NCI-H2196 (cell line): ENCODE results near the gene IGFBP4.

Source experiments
- DNase-seq: peaks from one replicate; lab custom pipeline; 2025; ENCODE audit not compliant: unreplicated experiment; lab: John Stamatoyannopoulos, UW

IGFBP4 gene

DNA sequence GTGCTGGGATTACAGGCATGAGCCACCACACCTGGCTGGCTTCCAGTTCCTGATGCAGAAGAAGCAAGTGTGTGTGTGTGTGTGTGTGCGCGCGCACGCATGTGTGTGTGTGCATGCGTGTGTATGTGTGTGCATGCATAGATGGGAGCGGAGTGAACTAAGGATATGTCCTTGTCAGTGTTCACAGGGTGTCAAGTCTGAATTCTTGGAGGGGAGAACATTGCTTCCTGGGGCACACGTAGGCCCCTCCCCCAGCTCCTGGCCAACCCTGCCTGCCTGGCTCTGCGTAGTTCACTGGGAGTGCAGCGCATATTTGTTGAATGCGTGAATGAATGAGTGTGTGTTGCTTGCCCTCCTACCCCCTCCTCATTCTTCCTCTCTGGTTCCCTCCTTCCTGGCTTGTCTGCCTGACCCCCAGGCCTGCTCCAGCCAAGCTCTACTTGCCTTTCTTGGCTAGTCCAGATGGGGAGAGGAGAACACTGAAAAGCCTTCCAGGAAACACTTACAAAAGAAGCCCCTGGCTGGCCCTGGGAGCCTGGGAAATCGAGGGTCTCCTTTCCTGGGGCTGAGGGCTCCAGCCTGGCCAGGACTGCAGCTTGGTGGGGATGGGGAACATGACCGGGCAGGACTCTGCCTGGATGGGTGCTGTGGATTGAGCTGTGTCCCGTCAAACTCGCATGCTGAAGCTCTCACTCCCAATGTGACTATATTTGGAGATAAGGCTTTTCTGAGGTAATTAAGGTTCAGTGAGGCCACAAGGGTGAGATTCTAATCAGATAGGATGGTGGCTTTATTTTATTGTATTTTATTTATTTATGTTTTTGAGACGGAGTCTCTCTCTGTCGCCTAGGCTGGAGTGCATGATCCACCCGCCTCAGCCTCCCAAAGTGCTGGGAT is 27.9 kb downstream of the IGFBP4 start:
- no peak for DNase-seq

DNA sequence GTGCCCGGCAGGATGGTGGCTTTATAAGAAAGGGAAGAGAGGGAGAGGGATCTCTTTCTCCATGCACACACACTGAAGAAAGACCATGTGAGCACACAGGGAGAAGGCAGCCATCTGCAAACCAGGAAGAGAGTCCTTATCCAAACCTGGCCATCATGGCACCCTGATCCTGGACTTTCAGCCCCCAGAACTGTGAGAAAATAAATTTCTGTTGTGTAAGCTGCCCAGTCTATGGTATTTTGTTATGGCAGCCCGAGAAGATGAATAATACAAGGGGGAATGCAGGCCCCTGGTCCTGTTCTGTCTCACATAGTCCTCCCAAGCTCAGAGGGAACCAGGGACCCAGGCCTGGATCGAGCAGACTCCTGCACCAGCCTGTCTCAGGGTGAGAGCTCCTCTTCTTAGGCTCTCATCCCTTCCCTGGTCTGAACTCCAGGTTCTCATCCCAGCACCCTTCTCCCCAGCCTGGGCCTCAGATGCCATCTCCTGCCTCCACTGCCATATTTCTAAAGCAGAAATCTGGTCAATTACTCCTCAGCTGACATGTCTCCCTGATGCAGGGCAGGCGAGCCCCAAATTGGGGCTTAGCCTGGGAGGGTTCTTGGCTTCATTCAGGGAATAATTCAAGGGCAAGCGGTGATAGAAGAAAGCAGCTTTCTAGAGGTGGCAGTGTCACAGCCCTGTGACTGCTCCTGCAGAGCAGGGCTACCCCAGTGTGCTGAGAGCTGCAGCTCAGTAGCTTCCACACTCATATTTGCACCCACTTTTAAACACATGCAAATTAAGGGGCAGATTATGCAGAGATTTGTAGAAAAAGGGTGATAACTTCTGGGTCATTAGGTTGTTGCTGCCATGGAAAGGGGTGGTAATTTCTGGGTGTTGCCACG is 28.8 kb downstream of the IGFBP4 start:
- DNase-seq = no peak

DNA sequence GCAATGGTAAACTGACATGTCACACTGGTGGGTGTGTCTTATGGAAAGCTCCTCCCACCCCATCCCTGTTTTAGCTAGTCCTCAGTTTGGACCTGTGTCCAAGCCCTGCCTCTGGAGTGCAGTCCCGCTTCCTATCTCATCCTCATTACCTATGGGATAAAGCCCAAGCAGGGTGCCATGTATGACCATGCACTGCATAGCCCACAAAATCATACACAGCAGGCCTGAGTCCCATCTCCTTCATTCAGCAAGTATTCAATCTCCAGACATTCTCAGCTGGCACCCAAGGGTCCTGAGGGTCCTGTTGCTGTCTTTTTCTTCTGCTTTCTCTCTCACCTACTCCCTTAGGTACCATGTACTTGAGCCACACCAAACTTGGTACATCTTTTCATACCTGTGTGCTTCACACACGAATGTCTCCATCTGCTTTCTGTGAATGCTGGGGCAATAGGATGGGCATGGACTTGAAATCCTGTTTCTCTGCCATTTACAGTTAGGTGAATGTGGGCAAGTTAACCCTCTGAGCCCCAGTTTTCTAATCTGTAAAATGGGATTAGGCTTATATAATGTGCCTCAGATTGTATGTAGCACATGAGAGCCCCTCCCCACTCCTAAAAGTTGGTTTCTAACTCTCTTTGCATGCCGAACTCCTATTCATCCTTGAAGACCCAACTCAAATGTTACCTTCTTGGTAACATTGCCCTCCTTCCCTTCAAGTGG is 29.6 kb downstream of the IGFBP4 start:
- no peak for DNase-seq

DNA sequence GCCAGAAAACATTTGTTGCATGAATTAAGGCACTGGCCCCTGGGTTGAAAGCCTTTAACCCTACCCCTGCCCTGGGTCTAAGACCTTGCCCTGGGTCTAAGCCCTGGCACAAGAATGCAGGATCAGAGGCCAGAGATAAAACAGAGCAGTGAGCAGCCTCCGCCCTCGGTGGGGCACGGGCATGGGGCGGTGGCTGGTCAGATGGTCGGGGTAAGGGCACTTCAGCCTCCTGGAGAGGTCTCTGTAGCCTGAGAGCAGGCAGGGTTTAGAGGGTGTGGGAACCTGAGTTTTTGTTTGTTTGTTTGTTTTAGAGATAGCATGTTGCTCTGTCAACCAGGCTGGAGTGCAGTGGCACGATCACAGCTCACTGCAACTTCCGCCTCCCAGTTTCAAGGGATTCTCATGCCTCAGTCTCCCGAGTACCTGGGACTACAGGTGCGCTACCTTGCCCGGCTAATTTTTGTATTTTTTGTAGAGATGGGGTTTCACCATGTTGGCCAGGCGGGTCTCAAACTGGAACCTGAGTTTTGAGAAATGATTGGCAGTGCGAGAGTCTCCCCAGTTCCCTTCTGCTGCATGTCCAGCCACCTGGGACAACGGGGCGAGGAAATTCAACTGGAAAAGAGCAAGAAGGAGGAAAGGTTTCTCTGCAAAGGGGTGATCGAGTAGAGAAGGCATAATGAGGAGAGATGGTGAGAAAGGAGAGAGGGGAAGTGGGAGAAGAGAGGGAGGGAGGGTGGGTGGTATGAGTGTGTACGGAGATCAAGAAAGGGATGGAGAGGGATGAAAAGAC is 30.5 kb downstream of the IGFBP4 start:
- DNase-seq = no peak

DNA sequence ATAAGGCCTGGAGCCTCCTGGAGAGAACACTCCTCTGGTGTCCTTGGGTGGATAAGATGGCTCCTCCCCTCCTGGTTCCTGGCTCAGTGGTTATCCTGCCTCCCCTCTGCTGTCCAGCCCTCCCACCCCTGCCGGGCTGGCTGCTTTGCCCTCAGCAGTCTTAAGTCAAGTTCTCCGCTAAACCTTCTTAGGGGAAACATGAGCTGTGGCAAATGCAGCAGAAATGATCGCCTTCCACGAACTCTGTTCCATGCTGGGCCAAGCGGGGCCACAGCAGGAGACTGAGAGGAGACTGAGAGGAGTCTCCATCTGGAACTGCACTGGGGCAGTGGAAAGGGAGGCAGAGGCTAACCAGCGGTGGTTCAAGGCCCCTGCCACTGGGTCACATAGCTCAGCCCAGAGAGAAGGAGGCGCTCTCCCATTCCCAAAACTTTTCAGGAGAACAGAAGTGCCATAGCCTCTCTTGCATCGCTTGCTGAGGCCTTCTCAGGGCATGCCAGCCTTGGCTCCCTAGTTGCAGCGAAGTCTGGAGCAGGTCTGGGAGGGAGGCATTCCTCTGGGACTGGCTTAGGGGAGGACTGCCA is 31.3 kb downstream of the IGFBP4 start:
- DNase-seq = no peak

DNA sequence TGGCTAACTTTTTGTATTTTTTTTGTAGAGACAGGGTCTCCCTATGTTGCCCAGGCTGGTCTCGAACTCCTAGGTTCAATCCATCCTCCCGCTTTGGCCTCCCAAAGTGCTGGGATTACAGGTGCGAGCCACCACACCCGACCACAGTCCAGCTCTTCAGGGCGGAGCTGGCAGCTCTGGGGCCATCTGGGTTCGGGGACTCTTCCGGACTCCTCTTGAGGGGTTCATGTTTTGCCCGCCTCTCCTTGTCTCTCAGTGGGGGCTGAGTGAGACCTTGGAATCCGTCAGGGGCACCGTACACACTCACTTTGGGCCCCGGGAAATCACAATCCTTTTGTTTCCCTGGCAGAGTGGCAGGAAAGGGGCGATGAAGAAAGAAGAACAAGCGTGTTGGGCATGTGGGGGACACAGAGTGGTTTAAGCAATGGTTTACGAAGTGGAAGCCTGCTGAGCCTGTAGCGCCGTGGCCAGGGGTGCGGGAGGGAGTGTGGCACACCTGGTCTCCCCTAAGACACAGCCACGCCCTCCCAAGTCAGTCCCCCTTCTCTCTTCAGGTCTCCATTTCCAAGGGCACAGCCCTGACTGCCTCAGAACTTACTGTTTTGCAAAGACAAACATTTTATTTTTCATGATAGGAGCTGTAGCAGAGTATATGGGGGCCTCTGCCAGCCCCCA is 32.1 kb downstream of the IGFBP4 start:
- no peak for DNase-seq

DNA sequence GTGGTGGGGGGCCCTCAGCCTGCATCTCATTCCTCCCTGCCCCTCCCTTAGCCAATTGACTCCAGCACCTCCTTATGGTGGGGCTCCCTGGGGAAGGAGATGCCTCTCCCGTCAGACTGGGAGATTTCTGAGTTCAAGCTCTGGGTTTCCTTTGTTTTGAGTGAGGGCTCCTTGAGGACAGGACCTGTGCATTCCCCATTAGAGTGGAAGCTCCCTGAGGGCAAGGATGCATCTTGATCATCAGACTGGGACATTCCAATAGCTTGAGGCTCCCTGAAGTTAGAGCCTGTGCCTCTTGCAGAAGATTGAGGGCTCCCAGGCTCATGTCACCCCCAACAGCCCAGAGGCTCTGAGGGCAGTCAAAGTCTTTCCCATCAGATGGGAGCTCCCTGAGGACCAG is 34.5 kb downstream of the IGFBP4 start:
- DNase-seq = no peak

DNA sequence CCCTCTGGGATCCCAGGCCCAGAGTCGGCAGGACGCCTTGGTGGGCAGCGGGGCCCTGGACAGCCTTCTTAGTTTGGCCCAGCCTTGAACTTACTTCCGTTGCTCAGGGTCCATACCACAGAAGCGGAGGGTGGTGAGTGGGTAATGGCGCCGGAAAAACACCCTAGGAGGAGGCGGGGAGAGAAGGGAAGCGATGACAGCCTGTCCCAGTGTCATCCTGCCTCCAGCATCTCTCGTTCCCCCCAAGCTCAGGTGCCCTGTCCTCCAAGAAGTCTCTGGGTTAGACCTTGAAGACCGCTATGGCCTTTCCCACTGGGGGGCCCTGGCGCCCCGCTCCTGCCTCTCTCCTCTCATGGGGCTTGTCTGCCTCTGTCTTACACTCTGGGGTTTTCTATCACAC is 35.2 kb downstream of the IGFBP4 start:
- DNase-seq = no peak

DNA sequence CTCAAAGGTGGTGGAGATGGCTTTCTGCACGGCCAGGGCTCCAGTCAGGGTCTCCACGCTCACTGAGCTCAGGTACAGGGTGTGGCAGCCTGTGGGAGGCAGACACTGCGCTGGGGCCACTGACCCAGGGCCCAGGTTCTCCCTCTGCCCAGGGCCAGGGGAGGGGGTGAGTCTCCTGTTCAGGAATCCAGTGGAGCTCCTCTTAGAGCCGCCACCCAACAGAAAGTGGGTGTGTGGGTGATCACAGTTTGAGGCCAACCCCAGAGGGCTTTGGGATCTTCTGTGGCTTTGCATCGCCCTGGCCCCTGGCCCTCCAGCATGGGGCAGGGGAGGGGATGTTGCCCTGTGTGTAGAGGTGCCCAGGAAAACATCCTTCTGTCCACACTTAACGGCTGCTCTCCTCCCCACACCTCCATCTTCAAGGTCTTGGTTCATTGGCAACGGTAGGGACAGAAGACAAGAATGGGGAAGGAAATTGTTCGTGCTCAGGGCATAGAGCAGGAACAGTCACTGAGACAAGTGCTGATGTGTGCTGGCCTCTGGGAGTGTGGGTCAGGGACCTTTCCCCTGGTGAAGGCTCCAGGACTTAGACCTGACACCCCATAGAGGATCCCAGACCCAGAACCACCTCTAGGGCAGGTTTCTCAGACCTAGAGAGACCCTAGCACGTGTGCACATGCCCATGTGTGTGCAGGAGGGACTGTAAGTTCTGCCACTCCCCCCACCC is 36.7 kb downstream of the IGFBP4 start:
- no peak for DNase-seq

DNA sequence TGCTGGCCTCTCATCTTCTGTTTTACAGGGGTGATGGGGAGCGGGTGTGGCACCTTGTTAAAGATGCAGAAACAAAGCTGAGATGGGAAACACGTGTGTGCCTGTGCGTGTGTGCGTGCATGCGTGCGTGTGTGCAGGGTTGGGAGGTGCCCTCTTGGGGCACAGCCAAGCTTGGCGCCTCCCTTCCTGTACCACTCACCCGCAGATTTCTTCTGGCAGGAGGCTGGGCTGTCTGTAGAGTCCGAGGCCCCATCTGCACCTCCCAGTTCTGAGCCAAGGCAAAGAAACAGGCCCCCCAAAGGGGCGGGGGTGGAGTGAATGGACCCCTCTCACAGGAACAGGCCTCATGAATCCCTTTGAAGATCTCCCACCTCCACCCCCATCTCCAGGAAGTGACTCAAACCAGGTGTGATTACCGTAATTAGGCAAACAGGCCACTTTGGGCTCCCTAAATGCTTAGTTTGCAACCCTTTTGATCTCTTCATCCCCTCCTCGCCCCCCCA is 37.3 kb downstream of the IGFBP4 start:
- DNase-seq = no peak

DNA sequence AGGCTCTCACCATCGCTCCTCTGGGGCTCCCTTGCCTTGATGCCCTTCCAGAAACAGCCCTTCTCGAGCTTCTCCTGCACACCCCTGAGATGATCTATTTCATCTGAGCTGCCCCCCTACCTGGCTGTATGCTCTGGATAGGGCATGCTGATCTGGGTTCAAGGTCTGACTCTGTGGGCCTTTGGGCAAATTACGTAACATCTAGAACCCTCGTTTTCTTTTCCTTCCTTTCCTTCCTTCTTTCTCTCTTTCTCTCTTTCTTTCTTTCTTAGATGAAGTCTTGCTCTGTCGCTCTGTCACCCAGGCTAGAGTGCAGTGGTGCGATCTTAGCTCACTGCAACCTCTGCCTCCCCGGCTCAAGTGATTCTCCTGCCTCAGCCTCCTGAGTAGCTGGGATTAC is 37.9 kb downstream of the IGFBP4 start:
- DNase-seq = no peak

DNA sequence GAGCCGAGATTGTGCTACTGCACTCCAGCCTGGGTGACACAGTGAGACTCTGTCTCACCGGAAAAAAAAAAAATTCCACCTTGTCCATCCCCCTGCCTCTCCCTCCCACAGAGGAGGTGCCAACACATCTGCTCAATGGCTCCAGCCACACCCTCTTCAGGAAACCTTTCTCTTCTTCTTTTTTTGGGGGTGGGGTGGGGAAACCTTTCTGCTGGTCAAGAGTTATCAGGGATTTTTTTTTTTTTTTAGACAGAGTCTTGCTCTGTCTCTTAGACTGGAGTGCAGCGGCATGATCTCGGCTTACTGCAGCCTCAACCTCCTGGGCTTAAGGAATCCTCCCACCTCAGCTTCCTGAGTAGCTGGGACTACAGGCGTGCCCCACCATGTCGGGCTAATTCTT is 39.5 kb downstream of the IGFBP4 start:
- DNase-seq = no peak

DNA sequence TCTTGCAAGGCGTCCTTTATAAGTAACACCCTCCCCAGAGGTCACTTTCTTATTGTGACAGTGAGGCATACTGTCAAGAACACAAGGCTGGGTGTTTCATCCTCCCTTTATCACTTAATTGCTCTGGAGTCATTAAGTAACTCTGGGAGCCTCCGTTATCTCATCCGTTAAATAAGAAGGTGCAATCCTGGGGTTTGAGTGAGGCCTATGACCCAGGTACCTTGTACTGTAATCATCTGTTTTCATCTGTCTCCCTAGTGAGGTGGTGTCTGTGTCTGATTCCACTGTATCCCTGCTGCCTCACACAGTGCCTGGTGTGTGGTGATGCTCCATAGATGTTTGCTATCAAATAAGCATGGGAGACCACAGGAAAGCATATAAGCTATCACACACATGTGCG is 40.4 kb downstream of the IGFBP4 start:
- DNase-seq = no peak

DNA sequence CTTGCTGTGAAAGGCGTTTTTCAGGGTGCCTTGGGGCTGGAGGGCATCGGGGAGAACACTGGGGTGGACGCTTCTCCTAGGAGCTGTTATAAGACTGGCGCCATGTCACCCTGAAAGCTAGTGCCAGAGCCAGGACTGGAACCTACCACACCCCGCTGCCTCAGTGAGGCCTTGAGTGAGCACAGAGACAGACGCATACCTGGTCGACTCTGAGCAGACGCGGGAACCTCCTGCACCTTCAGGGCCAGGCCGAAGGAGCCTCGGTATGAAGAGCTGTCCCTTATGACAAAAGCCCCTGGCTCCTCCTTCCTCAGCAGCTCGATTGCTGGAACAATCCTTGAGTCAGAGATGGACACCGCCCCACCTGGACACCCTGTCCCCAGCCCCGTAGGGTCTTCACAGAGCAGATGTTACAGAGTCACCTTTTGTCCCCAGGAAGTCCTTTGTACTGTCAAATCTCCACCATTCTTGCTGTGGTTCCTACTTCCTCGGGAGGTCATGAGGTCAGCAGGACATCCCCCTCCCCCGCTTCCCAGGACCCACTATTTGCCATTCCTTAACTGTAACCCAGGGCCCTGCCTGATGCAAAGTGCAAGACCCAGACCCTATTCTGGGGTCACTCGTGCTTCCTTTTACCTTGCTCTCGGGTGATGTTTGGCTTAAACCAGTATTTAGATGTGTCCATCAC is 41.2 kb downstream of the IGFBP4 start:
- no peak for DNase-seq

DNA sequence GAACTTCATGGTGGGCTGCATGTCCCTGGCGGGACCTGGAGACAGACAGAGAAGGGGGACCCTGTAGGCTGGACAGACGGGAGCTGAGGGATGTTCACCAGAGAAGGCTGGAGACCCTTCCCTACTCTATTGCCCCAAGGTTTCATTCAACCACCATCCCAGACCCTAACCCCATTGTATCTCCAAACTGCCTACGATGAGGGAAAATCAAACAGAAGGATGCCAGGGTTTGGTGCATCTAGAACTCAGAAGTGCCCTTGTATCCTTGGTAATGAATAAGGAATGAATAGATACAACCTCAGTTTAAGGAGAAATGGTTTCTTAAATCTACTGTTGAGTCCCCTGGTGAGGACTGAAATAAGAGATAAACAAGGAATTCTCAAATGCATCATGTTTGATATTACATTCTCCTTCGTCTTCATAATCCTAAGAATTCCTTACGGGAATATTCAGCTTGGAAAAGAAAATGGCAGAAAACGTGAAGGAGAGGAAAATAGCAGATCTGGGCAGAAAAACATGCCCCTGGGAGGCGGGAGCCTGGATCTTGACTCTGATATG is 41.8 kb downstream of the IGFBP4 start:
- no peak for DNase-seq

DNA sequence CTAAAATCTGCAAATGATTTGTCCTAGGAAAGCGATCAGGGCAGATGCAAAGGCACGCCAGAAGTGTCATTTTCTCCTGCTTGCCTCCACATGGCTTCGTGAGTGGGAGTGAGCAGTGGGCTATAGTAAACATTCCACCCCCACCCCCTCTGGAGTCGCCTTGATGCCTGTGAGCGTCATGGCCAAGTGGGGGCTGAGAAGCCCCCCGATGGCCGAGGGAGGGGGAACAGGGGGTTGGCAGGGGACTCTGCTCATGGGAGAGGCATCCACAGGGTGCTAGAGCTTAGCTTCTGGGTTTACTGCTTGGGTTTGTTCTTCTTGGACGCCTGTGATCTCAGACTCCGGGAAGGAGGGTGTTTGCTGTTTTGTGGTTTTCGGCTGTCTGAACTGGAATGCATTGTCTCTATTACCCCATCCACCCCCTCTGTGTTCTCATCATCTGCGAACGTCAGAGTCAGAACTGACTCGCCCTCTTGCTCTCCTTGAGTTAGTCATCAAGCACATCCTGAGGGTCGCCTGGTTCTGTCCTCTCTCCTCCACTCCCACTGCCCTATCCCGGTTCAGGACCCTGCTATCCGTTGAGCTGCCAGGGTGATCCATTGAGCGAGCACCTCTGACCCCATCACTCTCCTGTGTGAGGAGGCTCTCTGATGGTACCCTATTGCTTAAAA is 42.7 kb downstream of the IGFBP4 start:
- DNase-seq = peak; percentile 29
